ENCODE data around the gene EFNA2.

DNA sequence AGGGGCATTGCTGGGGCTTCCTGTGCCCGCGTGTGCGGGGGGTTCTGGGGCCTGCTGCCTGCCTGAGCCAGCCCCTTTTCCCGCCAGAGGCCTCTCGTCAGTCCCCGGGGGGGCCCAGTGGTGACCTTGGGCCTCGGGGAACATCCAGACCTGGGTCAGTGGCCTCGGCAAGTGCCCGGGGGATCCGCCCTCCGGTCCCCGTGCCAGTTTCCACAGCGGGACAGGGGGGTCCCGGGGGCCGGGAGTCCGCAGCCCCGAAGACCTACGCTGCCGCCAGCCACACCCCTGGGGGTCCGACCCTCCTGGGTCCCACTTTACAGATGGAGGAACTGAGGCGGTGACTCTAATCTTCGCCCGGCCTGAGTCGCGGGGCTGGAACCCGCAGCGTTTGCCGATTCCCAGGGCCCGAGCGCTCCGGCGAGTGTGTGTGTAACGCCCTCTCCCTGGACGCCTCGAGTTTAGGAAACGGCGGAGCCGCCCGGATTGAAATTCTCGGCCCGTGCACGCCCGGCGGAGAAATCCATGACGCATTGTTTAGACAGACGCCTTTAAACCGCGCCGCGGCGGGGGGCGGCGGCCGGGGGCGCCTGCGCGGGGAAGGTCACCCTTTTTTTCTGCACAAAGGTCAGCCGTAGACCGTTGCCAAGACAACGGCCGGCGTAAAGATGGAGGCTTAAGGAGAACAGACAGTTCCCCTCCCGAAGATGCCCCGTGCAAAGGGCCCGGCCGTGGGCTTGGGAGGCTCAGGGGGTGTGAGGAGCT is 39.3 kb downstream of the EFNA2 start:
- TF ChIP-seq, protein P1, sequence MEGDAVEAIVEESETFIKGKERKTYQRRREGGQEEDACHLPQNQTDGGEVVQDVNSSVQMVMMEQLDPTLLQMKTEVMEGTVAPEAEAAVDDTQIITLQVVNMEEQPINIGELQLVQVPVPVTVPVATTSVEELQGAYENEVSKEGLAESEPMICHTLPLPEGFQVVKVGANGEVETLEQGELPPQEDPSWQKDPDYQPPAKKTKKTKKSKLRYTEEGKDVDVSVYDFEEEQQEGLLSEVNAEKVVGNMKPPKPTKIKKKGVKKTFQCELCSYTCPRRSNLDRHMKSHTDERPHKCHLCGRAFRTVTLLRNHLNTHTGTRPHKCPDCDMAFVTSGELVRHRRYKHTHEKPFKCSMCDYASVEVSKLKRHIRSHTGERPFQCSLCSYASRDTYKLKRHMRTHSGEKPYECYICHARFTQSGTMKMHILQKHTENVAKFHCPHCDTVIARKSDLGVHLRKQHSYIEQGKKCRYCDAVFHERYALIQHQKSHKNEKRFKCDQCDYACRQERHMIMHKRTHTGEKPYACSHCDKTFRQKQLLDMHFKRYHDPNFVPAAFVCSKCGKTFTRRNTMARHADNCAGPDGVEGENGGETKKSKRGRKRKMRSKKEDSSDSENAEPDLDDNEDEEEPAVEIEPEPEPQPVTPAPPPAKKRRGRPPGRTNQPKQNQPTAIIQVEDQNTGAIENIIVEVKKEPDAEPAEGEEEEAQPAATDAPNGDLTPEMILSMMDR (IDR thresholded peaks at IDR 0.05): no peak
- no peak for TF ChIP-seq POLR2A (IDR thresholded peaks at IDR 0.05)

Data from uterus (tissue), 2 donors.